Panc1 (cell line): ENCODE data around the gene HABP4. TPM values are rescaled to one million over a fixed set of nuclear protein-coding genes. Genes with fewer than 3 reads are reported as not detected.

ENCODE experiments used
- ATAC-seq: fragments of 200-7000 bp; cut with Tn5 transposase; 2 replicates; pipeline ENCODE4 v1.9.1; 2020; ENCODE audit warnings: mild to moderate bottlenecking, moderate library complexity
- BruUV-seq: library from RNA; stranded (reverse); fragments of 400-500 nt; replicated peaks from 2 replicates; lab custom pipeline; 2021; lab: Mats Ljungman, UMichigan
- CTCF ChIA-PET: fragments of 300-600 bp; sonication (Branson Sonifier 250); formaldehyde crosslinking; loops from one replicate; lab custom pipeline; 2022; ENCODE audit warnings: antibody characterized with exemption; lab: Charles Lee
- POLR2A ChIA-PET: fragments of 300-600 bp; sonication (Branson Sonifier 250); formaldehyde crosslinking; loops from one replicate; lab custom pipeline; 2022; ENCODE audit warnings: antibody characterized with exemption; lab: Charles Lee
- DNase-seq: peaks from one replicate; pipeline ENCODE4 v3.0.0-alpha.2; 2010; ENCODE audit warnings: low read depth, low spot score
- H3K27ac ChIP-seq: 2 replicates; pipeline ENCODE4 v1.5.1; 2011; ENCODE audit warnings: mild to moderate bottlenecking, low read length, inconsistent platforms
- H3K27me3 ChIP-seq: fragments of 200-500 bp; sonication (Bioruptor generic); 2 replicates; pipeline ENCODE4 v1.6.0; 2014; ENCODE audit warnings: low read length, inconsistent platforms; ENCODE audit not compliant: control insufficient read depth, insufficient read depth
- H3K36me3 ChIP-seq: fragments of 200-500 bp; sonication (Bioruptor generic); 2 replicates; pipeline ENCODE4 v1.5.1; 2014; ENCODE audit warnings: inconsistent platforms, mild to moderate bottlenecking, low read length, moderate library complexity; ENCODE audit not compliant: control insufficient read depth, insufficient read depth
- H3K4me1 ChIP-seq: 2 replicates; pipeline ENCODE4 v1.5.1; 2011; ENCODE audit warnings: inconsistent platforms, mild to moderate bottlenecking, low read length, moderate library complexity; ENCODE audit not compliant: control insufficient read depth, insufficient read depth
- H3K4me3 ChIP-seq, 2 experiments: 2 replicates each; pipeline ENCODE4 v1.5.1; 2011 to 2012; ENCODE audit warnings: low read depth in 2 of 2, low read length in 2 of 2, mild to moderate bottlenecking in 2 of 2, inconsistent platforms in 1 of 2, moderate library complexity in 1 of 2
- H3K9me3 ChIP-seq: fragments of 200-500 bp; sonication (Bioruptor generic); 2 replicates; pipeline ENCODE4 v1.5.1; 2014; ENCODE audit warnings: low read depth, mild to moderate bottlenecking, inconsistent platforms, low read length, moderate library complexity; ENCODE audit not compliant: control insufficient read depth, insufficient read depth
- CTCF ChIP-seq: fragments of 450-650 bp; IDR thresholded peaks from 2 replicates; pipeline ENCODE4 v1.5.1; 2017; ENCODE audit warnings: mild to moderate bottlenecking
- POLR2AphosphoS5 ChIP-seq: IDR thresholded peaks from 2 replicates; pipeline ENCODE4 v1.6.1; 2012; ENCODE audit warnings: mild to moderate bottlenecking, low read depth, low read length, moderate library complexity
- SIN3A ChIP-seq: IDR thresholded peaks from 2 replicates; pipeline ENCODE4 v1.6.1; 2012; ENCODE audit warnings: low read depth, mild to moderate bottlenecking, low read length, moderate library complexity, borderline replicate concordance; ENCODE audit not compliant: insufficient read depth
- TCF7L2 ChIP-seq: IDR thresholded peaks from 2 replicates; pipeline ENCODE4 v1.6.1; 2011; ENCODE audit warnings: mild to moderate bottlenecking, low read depth, low read length, inconsistent platforms
- in situ Hi-C: cut with HindIII; loops from 2 replicates; pipeline ENCODE4 v1.10.0; 2016; ENCODE audit warnings: low sequenced_read_pairs, low pct_unique_long_range_greater_than_20kb
- intact Hi-C: fragments of 100-400 bp; cut with micrococcal nuclease; formaldehyde crosslinking; loops from one replicate; pipeline ENCODE4 v1.10.0; 2022; ENCODE audit not compliant: unreplicated experiment
- total RNA-seq: library from RNA; stranded (reverse); gene quantifications from one replicate; pipeline ENCODE4 v1.2.1, GENCODE V29; 2021; ENCODE audit not compliant: unreplicated experiment
- TF ChIP-seq, protein P1 (sequence below), 2 experiments: IDR thresholded peaks; 2 replicates each; pipeline ENCODE4 v1.6.1; 2011 to 2012; ENCODE audit warnings: low read depth in 2 of 2, control low read depth in 1 of 2, low read length in 1 of 2, mild to moderate bottlenecking in 1 of 2, moderate library complexity in 1 of 2; ENCODE audit not compliant: insufficient read depth in 1 of 2

HABP4 gene
- total RNA-seq, 1 experiment from 2014 or later = 32.3 TPM

- Histone ChIP-seq H3K36me3 (peaks cover 7% of the 10 kb centered on the region; the same call in 1 of the 2 replicates), H3K4me1 (no peaks in the 10 kb centered on the region), H3K4me3 (no peak overlapping the region), H3K27me3 (no peaks in the 10 kb centered on the region), H3K9me3 (no peaks in the 10 kb centered on the region), H3K27ac (no peak overlapping the region)
- POLR2A ChIA-PET = interaction anchor here (0.6 to 0.7 kb wide), 2 partner anchors 85 to 142 kb away, joined by 3 read pairs; no protein-coding TSS in a partner anchor
- no peak for ATAC-seq
- intact Hi-C loops (no loop called here), in situ Hi-C loops (no loop called here)
- no TSS peak for BruUV-seq
- DNase-seq = no peak
- TF ChIP-seq CTCF (no peak), TCF7L2 (no peak), SIN3A (no peak), POLR2AphosphoS5 (no peak)
- TF ChIP-seq, protein P1, sequence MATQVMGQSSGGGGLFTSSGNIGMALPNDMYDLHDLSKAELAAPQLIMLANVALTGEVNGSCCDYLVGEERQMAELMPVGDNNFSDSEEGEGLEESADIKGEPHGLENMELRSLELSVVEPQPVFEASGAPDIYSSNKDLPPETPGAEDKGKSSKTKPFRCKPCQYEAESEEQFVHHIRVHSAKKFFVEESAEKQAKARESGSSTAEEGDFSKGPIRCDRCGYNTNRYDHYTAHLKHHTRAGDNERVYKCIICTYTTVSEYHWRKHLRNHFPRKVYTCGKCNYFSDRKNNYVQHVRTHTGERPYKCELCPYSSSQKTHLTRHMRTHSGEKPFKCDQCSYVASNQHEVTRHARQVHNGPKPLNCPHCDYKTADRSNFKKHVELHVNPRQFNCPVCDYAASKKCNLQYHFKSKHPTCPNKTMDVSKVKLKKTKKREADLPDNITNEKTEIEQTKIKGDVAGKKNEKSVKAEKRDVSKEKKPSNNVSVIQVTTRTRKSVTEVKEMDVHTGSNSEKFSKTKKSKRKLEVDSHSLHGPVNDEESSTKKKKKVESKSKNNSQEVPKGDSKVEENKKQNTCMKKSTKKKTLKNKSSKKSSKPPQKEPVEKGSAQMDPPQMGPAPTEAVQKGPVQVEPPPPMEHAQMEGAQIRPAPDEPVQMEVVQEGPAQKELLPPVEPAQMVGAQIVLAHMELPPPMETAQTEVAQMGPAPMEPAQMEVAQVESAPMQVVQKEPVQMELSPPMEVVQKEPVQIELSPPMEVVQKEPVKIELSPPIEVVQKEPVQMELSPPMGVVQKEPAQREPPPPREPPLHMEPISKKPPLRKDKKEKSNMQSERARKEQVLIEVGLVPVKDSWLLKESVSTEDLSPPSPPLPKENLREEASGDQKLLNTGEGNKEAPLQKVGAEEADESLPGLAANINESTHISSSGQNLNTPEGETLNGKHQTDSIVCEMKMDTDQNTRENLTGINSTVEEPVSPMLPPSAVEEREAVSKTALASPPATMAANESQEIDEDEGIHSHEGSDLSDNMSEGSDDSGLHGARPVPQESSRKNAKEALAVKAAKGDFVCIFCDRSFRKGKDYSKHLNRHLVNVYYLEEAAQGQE (IDR thresholded peaks at IDR 0.05; ENCODE audit: insufficient read depth in 1 of 2, low read depth in 2 of 2, low read length in 1 of 2) = no peak
- CTCF ChIA-PET = no interaction called here
Observed at GRCh38 chr9:96476591-96476990, 26.6 kb downstream of the HABP4 start.

GRCh38 chr9:96478829-96479371, 28.9 kb downstream of the HABP4 start:
- in situ Hi-C loops = no loop called here
- Histone ChIP-seq H3K36me3 (peaks cover 9% of the 10 kb centered on the region), H3K4me3 (no peak overlapping the region), H3K27ac (no peak overlapping the region), H3K4me1 (no peaks in the 10 kb centered on the region), H3K9me3 (no peaks in the 10 kb centered on the region), H3K27me3 (no peaks in the 10 kb centered on the region)
- TF ChIP-seq, protein P1 (IDR thresholded peaks at IDR 0.05; ENCODE audit: insufficient read depth in 1 of 2, low read depth in 2 of 2, low read length in 1 of 2) = no peak
- TF ChIP-seq SIN3A (no peak), POLR2AphosphoS5 (no peak), CTCF (no peak), TCF7L2 (no peak)
- DNase-seq = no peak
- ChIA-PET POLR2A (no interaction called here), CTCF (no interaction called here)
- BruUV-seq = no TSS peak
- intact Hi-C loops = no loop called here
- ATAC-seq = no peak
